Naive thymus-derived CD4-positive, alpha-beta T cell (primary cell): Measurements from ENCODE around the gene ABCG4. TPM values are rescaled to one million over a fixed set of nuclear protein-coding genes. Genes with fewer than 3 reads are reported as not detected.

Experiments
- ATAC-seq: fragments of 150-1000 bp; cut with Tn5 transposase; 2 replicates; pipeline ENCODE4 v1.10.0; 2021; ENCODE audit warnings: mild to moderate bottlenecking, moderate library complexity
- CTCF ChIA-PET: fragments of 350-600 bp; sonication (Branson Sonifier 250); formaldehyde crosslinking; loops from one replicate; lab custom pipeline; 2021; ENCODE audit warnings: antibody characterized with exemption; lab: Charles Lee
- POLR2A ChIA-PET: fragments of 350-600 bp; sonication (Branson Sonifier 250); formaldehyde crosslinking; loops from one replicate; lab custom pipeline; 2021; ENCODE audit warnings: antibody characterized with exemption, inconsistent platforms; lab: Charles Lee
- DNase-seq, 9 donors: peaks; one replicate each; pipeline versions ENCODE4 v3.0.0 to v3.0.0-alpha.2; 2020 to 2022; ENCODE audit warnings: mixed read lengths in 1 of 9
- H3K27ac ChIP-seq: one replicate; pipeline ENCODE4 v1.7.0; 2013; ENCODE audit warnings: mild to moderate bottlenecking, low read depth, low read length, moderate library complexity
- H3K27me3 ChIP-seq, 2 donors: one replicate each; pipeline ENCODE4 v1.7.0; 2013; ENCODE audit warnings: low read length in 2 of 2, mild to moderate bottlenecking in 2 of 2, moderate library complexity in 2 of 2; ENCODE audit not compliant: control insufficient read depth in 2 of 2, insufficient read depth in 2 of 2
- H3K36me3 ChIP-seq, 3 experiments: 1 replicate in 2 of 3; 2 replicates in 1 of 3; pipeline ENCODE4 v1.7.0; 2013; ENCODE audit warnings: low read length in 3 of 3, mild to moderate bottlenecking in 3 of 3, moderate library complexity in 1 of 3; ENCODE audit not compliant: insufficient read depth in 3 of 3, control insufficient read depth in 2 of 3
- H3K4me1 ChIP-seq, 2 donors: one replicate each; pipeline ENCODE4 v1.7.0; 2013; ENCODE audit warnings: low read length in 2 of 2, mild to moderate bottlenecking in 2 of 2, moderate library complexity in 1 of 2; ENCODE audit not compliant: control insufficient read depth in 2 of 2, insufficient read depth in 2 of 2
- H3K4me3 ChIP-seq: 2 replicates; pipeline ENCODE4 v1.7.0; 2013; ENCODE audit warnings: mild to moderate bottlenecking, low read length
- H3K9me3 ChIP-seq, 3 experiments: 1 replicate in 2 of 3; 2 replicates in 1 of 3; pipeline ENCODE4 v1.7.0; 2013; ENCODE audit warnings: low read length in 3 of 3; ENCODE audit not compliant: control insufficient read depth in 2 of 3
- H3K27ac Mint-ChIP-seq, 9 donors: one replicate each; pipeline ENCODE4 v1.8.0; 2020 to 2022; ENCODE audit warnings: mixed read lengths in 9 of 9, mild to moderate bottlenecking in 8 of 9, moderate library complexity in 5 of 9, inconsistent platforms in 2 of 9
- H3K27me3 Mint-ChIP-seq, 5 donors: one replicate each; pipeline ENCODE4 v1.8.0; 2021 to 2022; ENCODE audit warnings: mixed read lengths in 5 of 5, mild to moderate bottlenecking in 1 of 5
- H3K36me3 Mint-ChIP-seq, 5 donors: one replicate each; pipeline ENCODE4 v1.8.0; 2020 to 2022; ENCODE audit warnings: mixed read lengths in 5 of 5, mild to moderate bottlenecking in 3 of 5, inconsistent platforms in 1 of 5
- H3K4me1 Mint-ChIP-seq, 7 donors: one replicate each; pipeline ENCODE4 v1.8.0; 2020 to 2022; ENCODE audit warnings: mixed read lengths in 7 of 7, mild to moderate bottlenecking in 3 of 7, inconsistent platforms in 1 of 7
- H3K4me3 Mint-ChIP-seq, 10 donors: one replicate each; pipeline ENCODE4 v1.8.0; 2020 to 2022; ENCODE audit warnings: mild to moderate bottlenecking in 10 of 10, mixed read lengths in 10 of 10, moderate library complexity in 6 of 10, inconsistent platforms in 2 of 10
- H3K9me3 Mint-ChIP-seq, 11 donors: one replicate each; pipeline ENCODE4 v1.8.0; 2020 to 2022; ENCODE audit warnings: mixed read lengths in 11 of 11, mild to moderate bottlenecking in 4 of 11, inconsistent platforms in 1 of 11, moderate library complexity in 1 of 11
- intact Hi-C, 2 donors: fragments of 100-400 bp; cut with micrococcal nuclease; formaldehyde crosslinking; loops; one replicate each; pipeline ENCODE4 v1.15.1; 2023
- polyA plus RNA-seq, 2 donors: library from polyadenylated mRNA; unstranded; fragments of 300-500 nt; fragmentation: Illumina TruSeq; gene quantifications; one replicate each; pipeline ENCODE4 v1.2.3, GENCODE V29; 2021
- total RNA-seq, 6 experiments: library from RNA in 5 of 6; stranded (reverse) in 5 of 6; gene quantifications; 1 replicate in 5 of 6; 2 replicates in 1 of 6; pipeline ENCODE4 v1.2.3 and lab custom pipeline; 2021 to 2026

The ABCG4 gene
- total and polyA plus RNA-seq, 7 experiments from 2014 or later: 0.13 TPM; not detected in 6

- H3K27ac ChIP-seq: no peak overlapping the region
- intact Hi-C loops: loop anchor here (1.0 to 5.0 kb wide), 7 partner anchors 19 to 55 kb away; partner anchors contain the start of genes C2CD2L (in 1 of the 2), HINFP (in 1 of the 2) and NLRX1 (in 1 of the 2)
- no peaks in the 10 kb centered on the region for H3K9me3 Mint-ChIP-seq
- H3K4me1 ChIP-seq: peaks cover 0 to 11% of the 10 kb centered on the region in 2 donors
- DNase-seq: no peak
- POLR2A ChIA-PET: interaction anchor here (1.2 to 1.5 kb wide), 3 partner anchors 22 to 55 kb away, joined by 3 to 5 read pairs (median 5); no protein-coding TSS in a partner anchor
- CTCF ChIA-PET: no interaction called here
- H3K4me3 ChIP-seq: no peak overlapping the region
- H3K27me3 ChIP-seq: no peaks in the 10 kb centered on the region
- H3K27ac Mint-ChIP-seq: no peak overlapping the region
- H3K4me3 Mint-ChIP-seq: peak overlapping the region; percentile 38 to 80 (median 64)
- no peaks in the 10 kb centered on the region for H3K9me3 ChIP-seq
- H3K36me3 ChIP-seq: no peaks in the 10 kb centered on the region
- peaks cover 25 to 69% (median 26%) of the 10 kb centered on the region in 5 donors for H3K27me3 Mint-ChIP-seq
- H3K36me3 Mint-ChIP-seq: no peaks in the 10 kb centered on the region
- no peak for ATAC-seq
- peaks cover 0 to 26% (median 17%) of the 10 kb centered on the region in 7 donors for H3K4me1 Mint-ChIP-seq
Measured at GRCh38 chr11:119149786-119150275, 979 bp downstream of the ABCG4 start.

- H3K27ac Mint-ChIP-seq: no peak overlapping the region
- no peak overlapping the region for H3K4me3 Mint-ChIP-seq
- ChIA-PET CTCF (interaction anchor here (0.9 kb wide), 2 partner anchors 13 to 647 kb away, joined by 3 to 4 read pairs; no protein-coding TSS in a partner anchor), POLR2A (interaction anchor here (0.6 to 1.2 kb wide), 3 partner anchors 50 to 153 kb away, joined by 3 read pairs; partner anchors contain the start of gene VPS11)
- ATAC-seq (no peak), DNase-seq (no peak)
- H3K27me3 Mint-ChIP-seq: peaks cover 12 to 61% (median 17%) of the 10 kb centered on the region in 5 donors
- Histone ChIP-seq H3K9me3 (no peaks in the 10 kb centered on the region), H3K36me3 (no peaks in the 10 kb centered on the region), H3K27me3 (no peaks in the 10 kb centered on the region), H3K27ac (no peak overlapping the region), H3K4me3 (no peak overlapping the region), H3K4me1 (peaks cover 0 to 11% of the 10 kb centered on the region in 2 donors)
- peaks cover 8 to 26% (median 18%) of the 10 kb centered on the region in 7 donors for H3K4me1 Mint-ChIP-seq
- intact Hi-C loops: no loop called here
- no peaks in the 10 kb centered on the region for H3K9me3 Mint-ChIP-seq
- no peaks in the 10 kb centered on the region for H3K36me3 Mint-ChIP-seq
Measured at GRCh38 chr11:119152043-119152442, 3.2 kb downstream of the ABCG4 start.

- intact Hi-C loops: no loop called here
- H3K9me3 ChIP-seq: no peaks in the 10 kb centered on the region
- ATAC-seq (no peak), DNase-seq (no peak)
- H3K27me3 Mint-ChIP-seq: peaks cover 6 to 56% (median 12%) of the 10 kb centered on the region in 5 donors
- no peak overlapping the region for H3K27ac ChIP-seq
- ChIA-PET CTCF (no interaction called here), POLR2A (no interaction called here)
- H3K4me3 ChIP-seq: no peak overlapping the region
- no peak overlapping the region for H3K4me3 Mint-ChIP-seq
- no peaks in the 10 kb centered on the region for H3K36me3 Mint-ChIP-seq
- no peak overlapping the region for H3K27ac Mint-ChIP-seq
- peaks cover 0 to 11% of the 10 kb centered on the region in 2 donors for H3K4me1 ChIP-seq
- peaks cover 8 to 20% (median 17%) of the 10 kb centered on the region in 7 donors for H3K4me1 Mint-ChIP-seq
- H3K36me3 ChIP-seq: no peaks in the 10 kb centered on the region
- H3K27me3 ChIP-seq: no peaks in the 10 kb centered on the region
- H3K9me3 Mint-ChIP-seq: no peaks in the 10 kb centered on the region
Measured at GRCh38 chr11:119152604-119153003, 3.8 kb downstream of the ABCG4 start.

- Mint-ChIP-seq H3K27me3 (peaks cover under 1 to 50% (median 5%) of the 10 kb centered on the region in 5 donors), H3K9me3 (no peaks in the 10 kb centered on the region), H3K27ac (no peak overlapping the region), H3K4me3 (no peak overlapping the region), H3K36me3 (no peaks in the 10 kb centered on the region), H3K4me1 (peaks cover 4 to 15% (median 11%) of the 10 kb centered on the region in 7 donors)
- CTCF ChIA-PET: no interaction called here
- POLR2A ChIA-PET: no interaction called here
- Histone ChIP-seq H3K4me1 (peaks cover 0 to 8% of the 10 kb centered on the region in 2 donors), H3K9me3 (no peaks in the 10 kb centered on the region), H3K27me3 (no peaks in the 10 kb centered on the region), H3K4me3 (no peak overlapping the region), H3K27ac (no peak overlapping the region), H3K36me3 (no peaks in the 10 kb centered on the region)
- DNase-seq (no peak), ATAC-seq (no peak)
- intact Hi-C loops: no loop called here
Measured at GRCh38 chr11:119153049-119153818, 4.4 kb downstream of the ABCG4 start.

- Mint-ChIP-seq H3K27me3 (peaks cover 0 to 44% (median 5%) of the 10 kb centered on the region in 5 donors), H3K9me3 (no peaks in the 10 kb centered on the region), H3K36me3 (no peaks in the 10 kb centered on the region), H3K4me1 (peaks cover 0 to 12% (median 8%) of the 10 kb centered on the region in 7 donors), H3K4me3 (no peak overlapping the region), H3K27ac (no peak overlapping the region)
- ATAC-seq: no peak
- no peak overlapping the region for H3K27ac ChIP-seq
- H3K4me1 ChIP-seq: no peaks in the 10 kb centered on the region
- no peak overlapping the region for H3K4me3 ChIP-seq
- POLR2A ChIA-PET: no interaction called here
- intact Hi-C loops: no loop called here
- H3K9me3 ChIP-seq: no peaks in the 10 kb centered on the region
- H3K27me3 ChIP-seq: no peaks in the 10 kb centered on the region
- H3K36me3 ChIP-seq: no peaks in the 10 kb centered on the region
- no peak for DNase-seq
- CTCF ChIA-PET: interaction anchor here (0.7 kb wide), 1 partner anchor 682 kb away, joined by 3 read pairs; no protein-coding TSS in a partner anchor
Measured at GRCh38 chr11:119154178-119154577, 5.3 kb downstream of the ABCG4 start.

- Mint-ChIP-seq H3K36me3 (no peaks in the 10 kb centered on the region), H3K27ac (peak overlapping the region in 2 of 9 donors; percentile 13 to 76), H3K4me1 (peaks cover 0 to 12% (median 8%) of the 10 kb centered on the region in 7 donors), H3K9me3 (no peaks in the 10 kb centered on the region), H3K4me3 (no peak overlapping the region), H3K27me3 (peaks cover 0 to 31% (median 5%) of the 10 kb centered on the region in 5 donors)
- Histone ChIP-seq H3K36me3 (no peaks in the 10 kb centered on the region), H3K27ac (no peak overlapping the region), H3K4me3 (no peak overlapping the region), H3K4me1 (no peaks in the 10 kb centered on the region), H3K27me3 (no peaks in the 10 kb centered on the region), H3K9me3 (no peaks in the 10 kb centered on the region)
- intact Hi-C loops: no loop called here
- POLR2A ChIA-PET: no interaction called here
- ATAC-seq (peak; percentile 40), DNase-seq (no peak)
- CTCF ChIA-PET: no interaction called here
Measured at GRCh38 chr11:119155733-119156492, 7.1 kb downstream of the ABCG4 start.
